ENCODE results near the gene FAM118A.
"Not testable (repeated sequence)": the region's sequence is repeated elsewhere in the genome, so short reads cannot be mapped to it uniquely, and the experiment has no call there.

Gene FAM118A

GRCh38 chr22:45309422-45310227 lies at the start of gene FAM118A:
Gene FAM118A (plus strand): TSS chr22:45309934. CDS start chr22:45322380, 12,446 bp downstream.
- Histone ChIP-seq H3K27ac (ENCODE audit: low read length) (peak within 1 kb of the TSS; percentile 72), H2AFZ (ENCODE audit: low read depth, low read length) (peak within 1 kb of the TSS; percentile 45; the same call in 1 of the 2 replicates), H4K20me1 (ENCODE audit: insufficient read depth, low read length) (peaks cover 13% of the 10 kb centered on the region), H3K4me3 (ENCODE audit: low read length) (peak within 1 kb of the TSS; percentile 87), H3K4me1 (ENCODE audit: low read length) (peaks cover 36% of the 10 kb centered on the region), H3K79me2 (ENCODE audit: low read length) (peaks cover 46% of the 10 kb centered on the region), H3K27me3 (ENCODE audit: low read depth, low read length) (no peaks in the 10 kb centered on the region), H3K36me3 (replicated peaks; ENCODE audit: low read depth, low read length) (peaks cover 10% of the 10 kb centered on the region), H3K9ac (ENCODE audit: low read length) (peak within 1 kb of the TSS; percentile 95), H3K9me3 (ENCODE audit: insufficient read depth, low read length) (no peaks in the 10 kb centered on the region), H3K4me2 (ENCODE audit: low read length) (peak within 1 kb of the TSS; percentile 96)
- no peak for TF ChIP-seq CTCF (IDR thresholded peaks at IDR 0.05; ENCODE audit: low read depth, low read length)
- no peak for TF ChIP-seq EZH2phosphoT487 (IDR thresholded peaks at IDR 0.05; ENCODE audit: low read depth)

GRCh38 chr22:45260395-45260759 lies 49.4 kb upstream of the FAM118A start:
- H2AFZ ChIP-seq (ENCODE audit: low read depth, low read length); H3K4me3 ChIP-seq (ENCODE audit: low read length); H3K79me2 ChIP-seq (ENCODE audit: low read length); H3K36me3 ChIP-seq (replicated peaks; ENCODE audit: low read depth, low read length); H3K9ac ChIP-seq (ENCODE audit: low read length); H3K4me2 ChIP-seq (ENCODE audit: low read length); H3K27ac ChIP-seq (ENCODE audit: low read length); H3K9me3 ChIP-seq (ENCODE audit: insufficient read depth, low read length): not testable (repeated sequence)
- Histone ChIP-seq H3K4me1 (ENCODE audit: low read length) (peaks cover 31% of the 10 kb centered on the region), H4K20me1 (ENCODE audit: insufficient read depth, low read length) (peaks cover 12% of the 10 kb centered on the region), H3K27me3 (ENCODE audit: low read depth, low read length) (peaks cover 76% of the 10 kb centered on the region)

- no peak overlapping the region for H2AFZ ChIP-seq (ENCODE audit: low read depth, low read length)
- no peak overlapping the region for H3K27ac ChIP-seq (ENCODE audit: low read length)
- H3K36me3 ChIP-seq (replicated peaks; ENCODE audit: low read depth, low read length): no peaks in the 10 kb centered on the region
- H3K4me1 ChIP-seq (ENCODE audit: low read length): peaks cover 30% of the 10 kb centered on the region
- peaks cover 76% of the 10 kb centered on the region for H3K27me3 ChIP-seq (ENCODE audit: low read depth, low read length)
- H3K4me3 ChIP-seq (ENCODE audit: low read length): no peak overlapping the region
- H3K79me2 ChIP-seq (ENCODE audit: low read length): no peaks in the 10 kb centered on the region
- TF ChIP-seq EZH2phosphoT487 (IDR thresholded peaks at IDR 0.05; ENCODE audit: low read depth) (no peak), CTCF (IDR thresholded peaks at IDR 0.05; ENCODE audit: low read depth, low read length) (no peak)
- no peaks in the 10 kb centered on the region for H3K9me3 ChIP-seq (ENCODE audit: insufficient read depth, low read length)
- no peak overlapping the region for H3K9ac ChIP-seq (ENCODE audit: low read length)
- peaks cover 12% of the 10 kb centered on the region for H4K20me1 ChIP-seq (ENCODE audit: insufficient read depth, low read length)
- no peak overlapping the region for H3K4me2 ChIP-seq (ENCODE audit: low read length)
Measured at GRCh38 chr22:45261407-45262088, 48.2 kb upstream of the FAM118A start.

GRCh38 chr22:45262195-45262930 lies 47.4 kb upstream of the FAM118A start:
- H3K27me3 ChIP-seq (ENCODE audit: low read depth, low read length): peaks cover 76% of the 10 kb centered on the region
- peak overlapping the region; percentile 69 for H3K4me2 ChIP-seq (ENCODE audit: low read length)
- H3K4me1 ChIP-seq (ENCODE audit: low read length): peaks cover 30% of the 10 kb centered on the region
- no peak for TF ChIP-seq EZH2phosphoT487 (IDR thresholded peaks at IDR 0.05; ENCODE audit: low read depth)
- TF ChIP-seq CTCF (IDR thresholded peaks at IDR 0.05; ENCODE audit: low read depth, low read length): no peak
- no peak overlapping the region for H3K9ac ChIP-seq (ENCODE audit: low read length)
- no peak overlapping the region for H2AFZ ChIP-seq (ENCODE audit: low read depth, low read length)
- peak overlapping the region; percentile 44 for H3K4me3 ChIP-seq (ENCODE audit: low read length)
- H3K36me3 ChIP-seq (replicated peaks; ENCODE audit: low read depth, low read length): no peaks in the 10 kb centered on the region
- H4K20me1 ChIP-seq (ENCODE audit: insufficient read depth, low read length): peaks cover 12% of the 10 kb centered on the region
- no peaks in the 10 kb centered on the region for H3K79me2 ChIP-seq (ENCODE audit: low read length)
- no peak overlapping the region for H3K27ac ChIP-seq (ENCODE audit: low read length)
- no peaks in the 10 kb centered on the region for H3K9me3 ChIP-seq (ENCODE audit: insufficient read depth, low read length)
